ENCODE measurements around the gene ERP44.

- TF ChIP-seq CTCF (IDR thresholded peaks at IDR 0.05; ENCODE audit: low read depth, low read length, poor library complexity, severe bottlenecking) = no peak
- TF ChIP-seq EZH2phosphoT487 (IDR thresholded peaks at IDR 0.05; ENCODE audit: borderline replicate concordance, low read length) = no peak
Measured at GRCh38 chr9:100030548-100030947, 68.3 kb downstream of the ERP44 start.

Measured in DOHH2 (cell line).